ENCODE measurements around the gene RUNX1. TPM values are rescaled to one million over a fixed set of nuclear protein-coding genes. Genes with fewer than 3 reads are reported as not detected.

RUNX1 gene
- total RNA-seq, 1 experiment from 2014 or later: 0.52 TPM

DNA sequence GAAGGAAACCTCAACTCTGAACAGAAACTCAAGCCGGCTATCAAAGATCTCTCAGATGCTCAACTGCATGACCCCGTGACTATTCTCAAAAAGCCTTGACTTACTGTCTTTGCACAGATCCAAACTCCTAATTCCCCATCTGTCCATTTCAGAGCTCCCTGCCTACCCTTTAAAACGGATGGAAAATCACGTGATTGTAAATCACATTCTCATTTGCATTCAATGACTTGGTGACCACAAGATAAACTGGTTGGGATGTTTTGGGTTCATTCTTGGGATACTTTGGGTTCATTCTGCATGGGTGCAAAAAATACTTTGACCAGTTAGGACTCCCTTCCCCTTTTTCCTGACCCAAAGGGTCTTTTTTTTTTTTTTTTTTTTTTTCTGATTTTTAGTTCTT lies 41.3 kb upstream of the RUNX1 start:
- no peak overlapping the region for H3K27ac ChIP-seq (ENCODE audit: low read depth, low read length, poor library complexity, severe bottlenecking)
- H3K36me3 ChIP-seq (ENCODE audit: insufficient read depth, low read length, poor library complexity, severe bottlenecking): no peaks in the 10 kb centered on the region
- no peaks in the 10 kb centered on the region for H3K9me3 ChIP-seq (ENCODE audit: low read depth, low read length, poor library complexity, severe bottlenecking)
- no TSS peak for BruUV-seq (replicated peaks)
- intact Hi-C loops (cut with micrococcal nuclease; ENCODE audit: unreplicated experiment): no loop called here
- ChIA-PET POLR2A (ENCODE audit: low non-redundant PET) (no interaction called here), CTCF (no interaction called here)
- no peak overlapping the region for H3K4me3 ChIP-seq (ENCODE audit: low read depth, low read length, poor library complexity, severe bottlenecking)
- H3K4me1 ChIP-seq (ENCODE audit: insufficient read depth, low read length, poor library complexity, severe bottlenecking): no peaks in the 10 kb centered on the region
- H3K27me3 ChIP-seq (replicated peaks; ENCODE audit: insufficient read depth, low read depth, low read length, poor library complexity): no peaks in the 10 kb centered on the region
- DNase-seq (ENCODE audit: low spot score): no peak
- TF ChIP-seq EZH2 (IDR thresholded peaks at IDR 0.05; ENCODE audit: borderline replicate concordance, low read depth, low read length, poor library complexity, severe bottlenecking): no peak
- TF ChIP-seq, protein P1, sequence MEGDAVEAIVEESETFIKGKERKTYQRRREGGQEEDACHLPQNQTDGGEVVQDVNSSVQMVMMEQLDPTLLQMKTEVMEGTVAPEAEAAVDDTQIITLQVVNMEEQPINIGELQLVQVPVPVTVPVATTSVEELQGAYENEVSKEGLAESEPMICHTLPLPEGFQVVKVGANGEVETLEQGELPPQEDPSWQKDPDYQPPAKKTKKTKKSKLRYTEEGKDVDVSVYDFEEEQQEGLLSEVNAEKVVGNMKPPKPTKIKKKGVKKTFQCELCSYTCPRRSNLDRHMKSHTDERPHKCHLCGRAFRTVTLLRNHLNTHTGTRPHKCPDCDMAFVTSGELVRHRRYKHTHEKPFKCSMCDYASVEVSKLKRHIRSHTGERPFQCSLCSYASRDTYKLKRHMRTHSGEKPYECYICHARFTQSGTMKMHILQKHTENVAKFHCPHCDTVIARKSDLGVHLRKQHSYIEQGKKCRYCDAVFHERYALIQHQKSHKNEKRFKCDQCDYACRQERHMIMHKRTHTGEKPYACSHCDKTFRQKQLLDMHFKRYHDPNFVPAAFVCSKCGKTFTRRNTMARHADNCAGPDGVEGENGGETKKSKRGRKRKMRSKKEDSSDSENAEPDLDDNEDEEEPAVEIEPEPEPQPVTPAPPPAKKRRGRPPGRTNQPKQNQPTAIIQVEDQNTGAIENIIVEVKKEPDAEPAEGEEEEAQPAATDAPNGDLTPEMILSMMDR (conservative IDR thresholded peaks at IDR 0.05; ENCODE audit: low read depth, low read length): no peak

DNA sequence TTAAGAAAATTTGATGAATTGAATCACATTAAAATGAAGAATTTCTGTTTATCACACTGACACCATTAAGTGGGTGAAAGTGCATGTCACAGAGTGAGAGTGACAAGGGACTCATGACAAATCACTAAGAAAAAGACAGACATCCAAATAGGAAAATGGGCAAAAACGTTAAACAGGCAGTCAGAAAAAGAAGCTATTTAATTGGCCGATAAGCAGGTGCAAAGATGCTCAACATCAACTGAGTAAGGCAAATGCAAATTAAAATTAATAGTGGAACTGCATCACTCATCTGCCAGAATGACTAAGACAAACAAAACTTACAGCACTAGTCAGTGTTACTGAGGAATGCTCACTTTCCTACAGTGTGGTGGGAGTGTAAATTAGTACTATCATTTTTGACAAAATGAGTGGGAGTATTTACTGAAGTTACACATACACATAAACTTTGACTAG lies 39.2 kb upstream of the RUNX1 start:
- Histone ChIP-seq H3K27me3 (replicated peaks; ENCODE audit: insufficient read depth, low read depth, low read length, poor library complexity) (no peaks in the 10 kb centered on the region), H3K36me3 (ENCODE audit: insufficient read depth, low read length, poor library complexity, severe bottlenecking) (no peaks in the 10 kb centered on the region), H3K4me1 (ENCODE audit: insufficient read depth, low read length, poor library complexity, severe bottlenecking) (no peaks in the 10 kb centered on the region), H3K27ac (ENCODE audit: low read depth, low read length, poor library complexity, severe bottlenecking) (no peak overlapping the region), H3K9me3 (ENCODE audit: low read depth, low read length, poor library complexity, severe bottlenecking) (no peaks in the 10 kb centered on the region), H3K4me3 (ENCODE audit: low read depth, low read length, poor library complexity, severe bottlenecking) (no peak overlapping the region)
- no peak for TF ChIP-seq EZH2 (IDR thresholded peaks at IDR 0.05; ENCODE audit: borderline replicate concordance, low read depth, low read length, poor library complexity, severe bottlenecking)
- TF ChIP-seq, protein P1 (conservative IDR thresholded peaks at IDR 0.05; ENCODE audit: low read depth, low read length): no peak
- BruUV-seq (replicated peaks): no TSS peak
- POLR2A ChIA-PET (ENCODE audit: low non-redundant PET): no interaction called here
- no peak for DNase-seq (ENCODE audit: low spot score)
- CTCF ChIA-PET: no interaction called here
- intact Hi-C loops (cut with micrococcal nuclease; ENCODE audit: unreplicated experiment): no loop called here

- intact Hi-C loops (cut with micrococcal nuclease; ENCODE audit: unreplicated experiment): no loop called here
- ChIA-PET POLR2A (ENCODE audit: low non-redundant PET) (no interaction called here), CTCF (no interaction called here)
- no peak overlapping the region for H3K4me3 ChIP-seq (ENCODE audit: low read depth, low read length, poor library complexity, severe bottlenecking)
- H3K36me3 ChIP-seq (ENCODE audit: insufficient read depth, low read length, poor library complexity, severe bottlenecking): no peaks in the 10 kb centered on the region
- BruUV-seq (replicated peaks): no TSS peak
- no peak overlapping the region for H3K27ac ChIP-seq (ENCODE audit: low read depth, low read length, poor library complexity, severe bottlenecking)
- no peaks in the 10 kb centered on the region for H3K4me1 ChIP-seq (ENCODE audit: insufficient read depth, low read length, poor library complexity, severe bottlenecking)
- no peaks in the 10 kb centered on the region for H3K9me3 ChIP-seq (ENCODE audit: low read depth, low read length, poor library complexity, severe bottlenecking)
- no peak for TF ChIP-seq EZH2 (IDR thresholded peaks at IDR 0.05; ENCODE audit: borderline replicate concordance, low read depth, low read length, poor library complexity, severe bottlenecking)
- TF ChIP-seq, protein P1 (conservative IDR thresholded peaks at IDR 0.05; ENCODE audit: low read depth, low read length): no peak
- DNase-seq (ENCODE audit: low spot score): no peak
- no peaks in the 10 kb centered on the region for H3K27me3 ChIP-seq (replicated peaks; ENCODE audit: insufficient read depth, low read depth, low read length, poor library complexity)
Observed at GRCh38 chr21:35086357-35086756, 37.3 kb upstream of the RUNX1 start.

All from A673 (cell line).